SK-N-SH (cell line): Measurements from ENCODE around the gene CRACR2A. TPM values are rescaled to one million over a fixed set of nuclear protein-coding genes. Genes with fewer than 3 reads are reported as not detected.

Experiments used
- CTCF ChIA-PET: fragments of 300-600, 350-600 bp; formaldehyde crosslinking; extraction: SDS; loops from one replicate; lab custom pipeline; 2021; lab: Yijun Ruan, JAX
- POLR2A ChIA-PET: fragments of 350-600 bp; sonication (Branson Sonifier 250); formaldehyde crosslinking; extraction: SDS; loops from one replicate; lab custom pipeline; 2020; ENCODE audit warnings: antibody characterized with exemption, inconsistent platforms; lab: Yijun Ruan, JAX
- DNase-seq: peaks from one replicate; pipeline ENCODE4 v3.0.0; 2012
- H2AFZ ChIP-seq: fragments of 200-600 bp; sonication (generic); 2 replicates; pipeline ENCODE4 v1.8.1; 2016; ENCODE audit warnings: antibody characterized with exemption, mild to moderate bottlenecking, low read depth
- H3F3A ChIP-seq: fragments of 200-600 bp; sonication (generic); replicated peaks from 2 replicates; pipeline ENCODE3; 2016; ENCODE audit warnings: antibody characterized with exemption, mild to moderate bottlenecking; ENCODE audit not compliant: insufficient read depth
- H3K27ac ChIP-seq, 2 experiments: fragments of 200-500 bp in 1 of 2; fragments of 200-600 bp in 1 of 2; sonication (Bioruptor generic) in 1 of 2; sonication (generic), shearing (Covaris generic) in 1 of 2; 2 replicates each; pipeline versions ENCODE4 v1.5.1 to v1.6.1; 2014 to 2016; ENCODE audit warnings: low read depth in 2 of 2, inconsistent platforms in 1 of 2, low read length in 1 of 2, mild to moderate bottlenecking in 1 of 2, mixed read lengths in 1 of 2
- H3K27me3 ChIP-seq: fragments of 200-600 bp; sonication (generic), shearing (Covaris generic); 2 replicates; pipeline ENCODE4 v1.6.1; 2016; ENCODE audit warnings: mixed run types; ENCODE audit not compliant: insufficient read depth
- H3K36me3 ChIP-seq, 2 experiments: fragments of 200-500 bp in 1 of 2; fragments of 200-600 bp in 1 of 2; sonication (Bioruptor generic) in 1 of 2; sonication (generic) in 1 of 2; replicated peaks in 1 of 2; 2 replicates each; pipeline versions ENCODE3 to v1.5.1; 2014 to 2016; ENCODE audit warnings: low read length in 1 of 2, mild to moderate bottlenecking in 1 of 2; ENCODE audit not compliant: insufficient read depth in 2 of 2, control insufficient read depth in 1 of 2
- H3K4me1 ChIP-seq, 2 experiments: fragments of 200-500 bp in 1 of 2; fragments of 200-600 bp in 1 of 2; sonication (Bioruptor generic) in 1 of 2; sonication (generic), shearing (Covaris generic) in 1 of 2; 2 replicates each; pipeline versions ENCODE4 v1.5.1 to v1.6.1; 2014 to 2016; ENCODE audit warnings: low read depth in 1 of 2, low read length in 1 of 2, mixed run types in 1 of 2; ENCODE audit not compliant: insufficient read depth in 2 of 2, control insufficient read depth in 1 of 2
- H3K4me2 ChIP-seq: fragments of 200-600 bp; sonication (generic), shearing (Covaris generic); 2 replicates; pipeline ENCODE4 v1.6.1; 2017; ENCODE audit warnings: mixed run types
- H3K4me3 ChIP-seq, 2 experiments: fragments of 200-500 bp in 1 of 2; fragments of 200-600 bp in 1 of 2; sonication (Bioruptor generic) in 1 of 2; sonication (generic), shearing (Covaris generic) in 1 of 2; 2 replicates each; pipeline versions ENCODE4 v1.5.1 to v1.8.1; 2014 to 2016; ENCODE audit warnings: low read depth in 2 of 2, inconsistent platforms in 1 of 2, low read length in 1 of 2, mild to moderate bottlenecking in 1 of 2, mixed read lengths in 1 of 2, moderate library complexity in 1 of 2
- H3K79me2 ChIP-seq: fragments of 200-600 bp; sonication (generic); 2 replicates; pipeline ENCODE4 v1.8.1; 2017; ENCODE audit warnings: mild to moderate bottlenecking; ENCODE audit not compliant: insufficient read depth
- H3K9ac ChIP-seq: fragments of 200-600 bp; sonication (generic); 2 replicates; pipeline ENCODE4 v1.6.1; 2017; ENCODE audit warnings: mixed run types
- H3K9me2 ChIP-seq: fragments of 200-600 bp; sonication (generic); 2 replicates; pipeline ENCODE4 v1.6.1; 2017; ENCODE audit warnings: mixed run types
- H3K9me3 ChIP-seq: fragments of 200-600 bp; sonication (generic); 2 replicates; pipeline ENCODE4 v1.6.1; 2017; ENCODE audit warnings: mixed run types, mild to moderate bottlenecking, moderate library complexity
- H4K20me1 ChIP-seq: fragments of 200-600 bp; sonication (generic); 2 replicates; pipeline ENCODE4 v1.6.1; 2017; ENCODE audit warnings: mild to moderate bottlenecking, mixed run types; ENCODE audit not compliant: insufficient read depth
- CHD2 ChIP-seq: fragments of 150-350 bp; IDR thresholded peaks from 2 replicates; pipeline ENCODE4 v1.6.1; 2018; ENCODE audit warnings: low read length; ENCODE audit not compliant: partially characterized antibody
- EP300 ChIP-seq, 2 experiments: IDR thresholded peaks; 2 replicates each; pipeline versions ENCODE4 v1.4.0 to v1.6.1; 2012; ENCODE audit warnings: borderline replicate concordance in 1 of 2, low read depth in 1 of 2, low read length in 1 of 2
- FOSL2 ChIP-seq: IDR thresholded peaks from 2 replicates; pipeline ENCODE4 v1.4.0; 2012; ENCODE audit warnings: low read depth, mild to moderate bottlenecking, moderate library complexity, borderline replicate concordance
- FOXJ3 ChIP-seq: sonication (generic); formaldehyde crosslinking; IDR thresholded peaks from 2 replicates; pipeline ENCODE4 v1.5.1; 2020; ENCODE audit warnings: mild to moderate bottlenecking, missing genetic modification reagents
- FOXM1 ChIP-seq: IDR thresholded peaks from 2 replicates; pipeline ENCODE4 v1.4.0; 2012; ENCODE audit warnings: low read depth, mild to moderate bottlenecking
- GATA2 ChIP-seq: sonication (generic); formaldehyde crosslinking; IDR thresholded peaks from 2 replicates; pipeline ENCODE4 v1.5.0; 2020; ENCODE audit warnings: mild to moderate bottlenecking, missing genetic modification reagents
- IRF3 ChIP-seq: fragments of 150-350 bp; IDR thresholded peaks from 2 replicates; pipeline ENCODE4 v1.6.1; 2016; ENCODE audit warnings: mild to moderate bottlenecking, low read depth, low read length
- MXI1 ChIP-seq: IDR thresholded peaks from 2 replicates; pipeline ENCODE4 v1.6.1; 2012; ENCODE audit warnings: mild to moderate bottlenecking, low read depth, low read length, improper control_type of control experiment
- NFIC ChIP-seq: IDR thresholded peaks from 2 replicates; pipeline ENCODE4 v1.4.0; 2012; ENCODE audit warnings: borderline replicate concordance
- PBX3 ChIP-seq: IDR thresholded peaks from 2 replicates; pipeline ENCODE4; 2012
- SIN3A ChIP-seq: IDR thresholded peaks from 2 replicates; pipeline ENCODE4 v1.6.1; 2012; ENCODE audit warnings: low read depth, mild to moderate bottlenecking, low read length, moderate library complexity, borderline replicate concordance
- SMC3 ChIP-seq: IDR thresholded peaks from 2 replicates; pipeline ENCODE4 v1.6.1; 2012; ENCODE audit warnings: low read depth, low read length, improper control_type of control experiment
- TAF1 ChIP-seq: IDR thresholded peaks from 2 replicates; pipeline ENCODE4 v1.6.1; 2012; ENCODE audit warnings: low read depth, mild to moderate bottlenecking, low read length, moderate library complexity, borderline replicate concordance
- TEAD4 ChIP-seq: IDR thresholded peaks from 2 replicates; pipeline ENCODE4 v1.4.0; 2012; ENCODE audit warnings: mild to moderate bottlenecking, borderline replicate concordance; ENCODE audit not compliant: insufficient read depth
- YY1 ChIP-seq: IDR thresholded peaks from 2 replicates; pipeline ENCODE4 v1.4.0; 2012; ENCODE audit warnings: low read depth, mild to moderate bottlenecking
- WGBS: methylation state at CpG from one replicate; pipeline ENCODE4 v1.1.6; 2017; ENCODE audit warnings: low lambda C conversion rate; 5-methylcytosine and 5-hydroxymethylcytosine counted together
- polyA plus RNA-seq, 3 experiments: library from polyadenylated mRNA; depleted of rRNA; stranded (reverse); fragments of >200 nt; gene quantifications; 2 replicates each; pipeline ENCODE4 v1.2.3, GENCODE V29; 2012
- TF ChIP-seq, protein P1 (sequence below): IDR thresholded peaks from 2 replicates; pipeline ENCODE4 v1.4.0; 2012; ENCODE audit warnings: low read depth, borderline replicate concordance
- TF ChIP-seq, protein P2 (sequence below): fragments of 200-600 bp; sonication (generic); IDR thresholded peaks from 2 replicates; pipeline ENCODE4 v1.6.1; 2017; ENCODE audit warnings: antibody characterized with exemption, mild to moderate bottlenecking, moderate library complexity

The CRACR2A gene
- polyA plus RNA-seq, 1 of the 3 experiments (the other 2 are of a cell fraction), result 0.12 TPM

GRCh38 chr12:3692616-3693365 is 60.1 kb downstream of the CRACR2A start:
- no peaks in the 10 kb centered on the region for H3K36me3 ChIP-seq
- H3K4me1 ChIP-seq, result peaks cover 3 to 5% of the 10 kb centered on the region in 2 experiments; a peak in 3 of 4 replicates
- peaks cover 4% of the 10 kb centered on the region for H3F3A ChIP-seq
- H3K4me3 ChIP-seq, result no peak overlapping the region
- no peak overlapping the region for H3K4me2 ChIP-seq
- DNase-seq, result no peak
- TF ChIP-seq SMC3 (no peak), PBX3 (no peak), FOSL2 (no peak), SIN3A (no peak), IRF3 (no peak), YY1 (no peak), NFIC (no peak), TAF1 (no peak), TEAD4 (no peak), FOXJ3 (CRISPR knock-in tag) (no peak), GATA2 (no peak), MXI1 (no peak), EP300 (IDR thresholded peaks at IDR 0.05; ENCODE audit: borderline replicate concordance in 1 of 2, low read depth in 1 of 2, low read length in 1 of 2) (no peak), FOXM1 (no peak), CHD2 (no peak)
- TF ChIP-seq, protein P1, sequence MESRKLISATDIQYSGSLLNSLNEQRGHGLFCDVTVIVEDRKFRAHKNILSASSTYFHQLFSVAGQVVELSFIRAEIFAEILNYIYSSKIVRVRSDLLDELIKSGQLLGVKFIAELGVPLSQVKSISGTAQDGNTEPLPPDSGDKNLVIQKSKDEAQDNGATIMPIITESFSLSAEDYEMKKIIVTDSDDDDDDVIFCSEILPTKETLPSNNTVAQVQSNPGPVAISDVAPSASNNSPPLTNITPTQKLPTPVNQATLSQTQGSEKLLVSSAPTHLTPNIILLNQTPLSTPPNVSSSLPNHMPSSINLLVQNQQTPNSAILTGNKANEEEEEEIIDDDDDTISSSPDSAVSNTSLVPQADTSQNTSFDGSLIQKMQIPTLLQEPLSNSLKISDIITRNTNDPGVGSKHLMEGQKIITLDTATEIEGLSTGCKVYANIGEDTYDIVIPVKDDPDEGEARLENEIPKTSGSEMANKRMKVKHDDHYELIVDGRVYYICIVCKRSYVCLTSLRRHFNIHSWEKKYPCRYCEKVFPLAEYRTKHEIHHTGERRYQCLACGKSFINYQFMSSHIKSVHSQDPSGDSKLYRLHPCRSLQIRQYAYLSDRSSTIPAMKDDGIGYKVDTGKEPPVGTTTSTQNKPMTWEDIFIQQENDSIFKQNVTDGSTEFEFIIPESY, result no peak
- TF ChIP-seq, protein P2, sequence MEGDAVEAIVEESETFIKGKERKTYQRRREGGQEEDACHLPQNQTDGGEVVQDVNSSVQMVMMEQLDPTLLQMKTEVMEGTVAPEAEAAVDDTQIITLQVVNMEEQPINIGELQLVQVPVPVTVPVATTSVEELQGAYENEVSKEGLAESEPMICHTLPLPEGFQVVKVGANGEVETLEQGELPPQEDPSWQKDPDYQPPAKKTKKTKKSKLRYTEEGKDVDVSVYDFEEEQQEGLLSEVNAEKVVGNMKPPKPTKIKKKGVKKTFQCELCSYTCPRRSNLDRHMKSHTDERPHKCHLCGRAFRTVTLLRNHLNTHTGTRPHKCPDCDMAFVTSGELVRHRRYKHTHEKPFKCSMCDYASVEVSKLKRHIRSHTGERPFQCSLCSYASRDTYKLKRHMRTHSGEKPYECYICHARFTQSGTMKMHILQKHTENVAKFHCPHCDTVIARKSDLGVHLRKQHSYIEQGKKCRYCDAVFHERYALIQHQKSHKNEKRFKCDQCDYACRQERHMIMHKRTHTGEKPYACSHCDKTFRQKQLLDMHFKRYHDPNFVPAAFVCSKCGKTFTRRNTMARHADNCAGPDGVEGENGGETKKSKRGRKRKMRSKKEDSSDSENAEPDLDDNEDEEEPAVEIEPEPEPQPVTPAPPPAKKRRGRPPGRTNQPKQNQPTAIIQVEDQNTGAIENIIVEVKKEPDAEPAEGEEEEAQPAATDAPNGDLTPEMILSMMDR, result no peak
- H4K20me1 ChIP-seq, result no peaks in the 10 kb centered on the region
- H3K27me3 ChIP-seq, result no peaks in the 10 kb centered on the region
- ChIA-PET CTCF (no interaction called here), POLR2A (no interaction called here)
- peaks cover 4% of the 10 kb centered on the region; the same call in 1 of the 2 replicates for H3K9me3 ChIP-seq
- WGBS, result 40% methylated on average over 3 of the region's 13 CpGs
- no peak overlapping the region for H3K27ac ChIP-seq
- no peaks in the 10 kb centered on the region for H3K79me2 ChIP-seq
- no peaks in the 10 kb centered on the region for H3K9me2 ChIP-seq
- no peak overlapping the region for H2AFZ ChIP-seq
- H3K9ac ChIP-seq, result no peak overlapping the region
